Activated CD4-positive, alpha-beta memory T cell treated with anti-CD3 and anti-CD28 coated beads, Interleukin-2, amount 10 ng/mL, durations not matched to agents 7 days and 5 days (primary cell): ENCODE measurements around the gene TNFAIP8L3. TPM values are rescaled to one million over a fixed set of nuclear protein-coding genes. Genes with fewer than 3 reads are reported as not detected.

ENCODE experiments used
- CTCF ChIA-PET: fragments of 350-600 bp; sonication (Branson Sonifier 250); formaldehyde crosslinking; loops from one replicate; lab custom pipeline; 2021; ENCODE audit warnings: antibody characterized with exemption, inconsistent platforms; lab: Charles Lee
- POLR2A ChIA-PET: fragments of 350-600 bp; sonication (Branson Sonifier 250); formaldehyde crosslinking; loops from one replicate; lab custom pipeline; 2021; ENCODE audit warnings: antibody characterized with exemption; lab: Charles Lee
- DNase-seq: peaks from one replicate; pipeline ENCODE4 v3.0.0-alpha.2; 2020
- H3K27ac Mint-ChIP-seq: one replicate; pipeline ENCODE4 v1.8.0; 2021; ENCODE audit warnings: mild to moderate bottlenecking, mixed read lengths
- H3K27me3 Mint-ChIP-seq: one replicate; pipeline ENCODE4 v1.8.0; 2021; ENCODE audit warnings: mixed read lengths
- H3K36me3 Mint-ChIP-seq: one replicate; pipeline ENCODE4 v1.8.0; 2021; ENCODE audit warnings: low read depth, mixed read lengths
- H3K4me1 Mint-ChIP-seq: one replicate; pipeline ENCODE4 v1.8.0; 2021; ENCODE audit warnings: mixed read lengths
- H3K4me3 Mint-ChIP-seq: one replicate; pipeline ENCODE4 v1.8.0; 2021; ENCODE audit warnings: mild to moderate bottlenecking, mixed read lengths
- H3K9me3 Mint-ChIP-seq: one replicate; pipeline ENCODE4 v1.8.0; 2021; ENCODE audit warnings: mixed read lengths
- total RNA-seq, 2 experiments: library from RNA; stranded (reverse); gene quantifications; one replicate each; pipeline ENCODE4 v1.2.3, GENCODE V29; 2021

Gene TNFAIP8L3
- total RNA-seq, 2 experiments from 2014 or later = 0.13 TPM; not detected in 1

DNA sequence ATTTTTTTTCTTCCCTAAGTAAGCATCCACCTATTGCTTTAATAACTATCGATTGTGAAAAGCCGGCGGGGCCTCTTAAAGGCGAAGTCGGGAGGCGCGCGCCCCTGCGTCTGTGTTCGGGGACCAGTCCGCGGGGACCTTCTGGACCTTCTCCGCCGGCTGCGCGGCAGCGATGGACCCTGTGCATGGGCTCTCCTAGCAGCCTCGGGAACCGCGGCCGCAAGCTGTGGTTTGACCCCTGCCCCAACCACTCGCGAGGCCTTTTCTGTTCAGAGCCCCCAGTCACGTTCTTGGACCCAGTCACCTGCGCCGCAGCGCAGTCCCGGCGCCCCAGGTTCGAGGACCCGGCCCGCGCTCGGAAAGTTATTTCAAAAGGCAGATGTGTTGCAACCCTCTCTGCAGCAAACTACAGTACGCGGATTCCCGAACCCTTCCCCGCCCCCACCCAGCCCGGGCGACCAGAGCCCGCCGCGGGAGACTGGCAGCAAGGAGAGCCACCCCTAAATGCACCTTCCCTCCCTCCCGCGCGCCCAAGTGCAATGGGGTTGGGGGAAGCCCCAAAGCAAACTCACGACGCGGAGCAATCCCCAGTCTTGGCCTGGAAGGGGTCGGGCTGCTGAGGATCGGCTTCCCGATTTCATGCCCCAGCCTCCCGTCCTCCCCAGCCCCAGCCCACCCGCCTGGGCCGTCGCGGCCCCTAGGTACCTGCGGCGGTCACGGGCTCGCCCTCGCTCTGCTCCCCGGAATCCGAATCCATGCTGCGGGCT, 684 bp downstream of the TNFAIP8L3 start:
- Mint-ChIP-seq H3K36me3 (no peaks in the 10 kb centered on the region), H3K27me3 (peaks cover 87% of the 10 kb centered on the region), H3K4me1 (peaks cover 7% of the 10 kb centered on the region), H3K27ac (no peak overlapping the region), H3K9me3 (no peaks in the 10 kb centered on the region), H3K4me3 (peak overlapping the region; percentile 17)
- no peak for DNase-seq
- CTCF ChIA-PET = no interaction called here
- POLR2A ChIA-PET = no interaction called here

DNA sequence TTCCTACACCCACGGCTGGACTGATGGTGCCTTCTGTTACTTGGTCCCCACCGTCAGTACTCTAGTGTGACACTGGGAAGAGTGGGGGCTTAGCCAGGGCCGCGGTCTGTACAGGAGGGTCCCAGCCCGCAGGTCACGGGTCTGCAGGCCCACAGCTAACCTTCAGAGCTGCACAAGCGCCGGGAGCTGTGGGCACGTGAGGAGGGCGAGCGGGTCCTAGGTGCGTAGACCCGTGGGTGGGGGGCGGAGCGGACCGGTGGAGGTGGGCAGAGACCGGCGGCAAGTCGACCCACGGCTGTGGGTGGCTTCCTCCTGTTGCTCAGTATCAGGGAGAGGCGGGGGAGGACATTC, 1.2 kb downstream of the TNFAIP8L3 start:
- Mint-ChIP-seq H3K27me3 (peaks cover 85% of the 10 kb centered on the region), H3K36me3 (no peaks in the 10 kb centered on the region), H3K4me1 (peaks cover 7% of the 10 kb centered on the region), H3K27ac (no peak overlapping the region), H3K4me3 (no peak overlapping the region), H3K9me3 (no peaks in the 10 kb centered on the region)
- CTCF ChIA-PET = no interaction called here
- no peak for DNase-seq
- POLR2A ChIA-PET = no interaction called here

DNA sequence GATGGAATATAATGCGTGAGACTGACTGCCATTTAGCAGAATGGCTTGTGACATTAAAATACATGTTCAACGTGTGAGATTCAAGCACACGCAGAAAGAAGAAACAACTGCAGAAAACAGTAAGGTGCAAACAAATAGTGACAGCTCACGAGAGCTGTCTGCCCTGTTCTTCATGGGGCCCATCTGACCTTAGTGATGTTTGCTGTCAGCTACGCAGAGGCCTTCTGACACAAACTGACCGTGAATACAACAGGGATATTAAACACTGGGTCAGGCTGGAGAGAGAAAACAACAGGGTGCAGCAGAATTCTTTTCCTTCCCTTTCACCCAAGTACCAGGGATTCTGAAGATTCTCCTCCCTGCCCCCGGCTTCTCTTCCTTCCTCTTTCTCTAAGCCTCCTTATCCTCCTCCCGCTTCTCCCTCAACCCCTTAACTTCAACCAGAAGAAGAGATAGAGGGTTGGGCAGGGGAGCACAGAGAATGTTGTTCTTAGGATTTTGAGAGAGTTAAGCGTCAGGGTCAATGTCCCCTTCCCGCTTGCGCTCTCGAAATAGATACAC, 2.1 kb downstream of the TNFAIP8L3 start:
- H3K4me1 Mint-ChIP-seq = peaks cover 7% of the 10 kb centered on the region
- no peaks in the 10 kb centered on the region for H3K36me3 Mint-ChIP-seq
- ChIA-PET POLR2A (no interaction called here), CTCF (no interaction called here)
- H3K27ac Mint-ChIP-seq = no peak overlapping the region
- no peak overlapping the region for H3K4me3 Mint-ChIP-seq
- no peaks in the 10 kb centered on the region for H3K9me3 Mint-ChIP-seq
- no peak for DNase-seq
- peaks cover 81% of the 10 kb centered on the region for H3K27me3 Mint-ChIP-seq

DNA sequence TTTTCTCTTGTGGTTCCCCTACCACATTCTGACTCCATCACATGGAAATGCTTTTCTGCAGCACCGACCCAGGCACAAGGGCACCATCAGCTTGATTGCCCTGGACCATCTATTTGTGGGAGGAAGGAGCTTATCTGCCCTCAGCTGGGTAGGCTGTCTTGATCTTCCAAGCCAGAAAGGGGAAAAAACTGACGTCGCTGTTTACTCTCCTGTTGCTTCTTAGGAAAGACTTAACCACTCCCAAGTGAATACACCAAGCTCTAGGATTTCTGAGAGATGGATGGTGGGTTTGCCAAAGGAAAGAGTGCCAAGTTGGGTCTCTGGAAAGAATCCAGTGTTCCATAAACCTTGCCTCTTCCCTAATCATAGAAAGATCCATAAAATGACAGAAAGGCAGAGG, 4.0 kb downstream of the TNFAIP8L3 start:
- peaks cover 7% of the 10 kb centered on the region for H3K4me1 Mint-ChIP-seq
- DNase-seq = no peak
- H3K27me3 Mint-ChIP-seq = peaks cover 73% of the 10 kb centered on the region
- CTCF ChIA-PET = no interaction called here
- H3K9me3 Mint-ChIP-seq = no peaks in the 10 kb centered on the region
- POLR2A ChIA-PET = no interaction called here
- no peak overlapping the region for H3K4me3 Mint-ChIP-seq
- no peaks in the 10 kb centered on the region for H3K36me3 Mint-ChIP-seq
- no peak overlapping the region for H3K27ac Mint-ChIP-seq

DNA sequence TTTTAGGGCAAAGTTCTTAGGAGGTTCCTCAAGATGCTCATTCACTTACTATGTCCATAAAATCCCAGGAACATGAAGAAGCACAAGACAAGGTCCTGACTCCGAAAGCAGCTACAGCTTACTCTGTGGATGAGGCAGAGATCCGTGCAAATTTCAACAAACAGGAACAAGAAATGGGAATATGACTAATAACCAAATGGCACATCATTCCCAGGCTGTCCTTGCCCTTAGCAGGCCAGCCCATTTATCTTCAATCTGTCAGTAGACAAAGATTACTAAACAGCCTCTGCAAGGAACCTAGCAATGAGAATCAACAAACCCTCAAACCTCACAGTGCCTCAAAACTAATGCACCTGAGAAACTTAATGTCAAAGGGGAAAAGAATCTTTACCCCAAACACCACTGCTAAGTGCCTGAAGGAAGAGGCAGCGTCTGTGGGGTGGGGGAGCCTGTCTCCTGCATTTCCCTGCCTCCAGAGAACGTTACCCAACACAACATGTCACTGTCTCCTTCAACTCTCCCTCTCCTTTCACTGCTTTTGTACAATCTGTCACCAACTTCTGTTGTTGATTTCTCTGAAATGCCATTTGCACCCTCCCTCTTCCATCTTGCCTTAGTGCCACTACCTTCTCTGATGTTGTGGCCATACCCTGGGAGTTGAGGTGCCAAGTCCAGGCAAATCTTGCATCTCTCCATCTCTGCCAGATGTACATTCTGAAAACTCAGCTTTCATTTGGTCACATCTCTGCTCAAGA, 4.8 kb downstream of the TNFAIP8L3 start:
- Mint-ChIP-seq H3K27me3 (peaks cover 67% of the 10 kb centered on the region), H3K36me3 (no peaks in the 10 kb centered on the region), H3K4me1 (peaks cover 5% of the 10 kb centered on the region), H3K9me3 (no peaks in the 10 kb centered on the region), H3K4me3 (no peak overlapping the region), H3K27ac (no peak overlapping the region)
- ChIA-PET CTCF (no interaction called here), POLR2A (no interaction called here)
- no peak for DNase-seq

DNA sequence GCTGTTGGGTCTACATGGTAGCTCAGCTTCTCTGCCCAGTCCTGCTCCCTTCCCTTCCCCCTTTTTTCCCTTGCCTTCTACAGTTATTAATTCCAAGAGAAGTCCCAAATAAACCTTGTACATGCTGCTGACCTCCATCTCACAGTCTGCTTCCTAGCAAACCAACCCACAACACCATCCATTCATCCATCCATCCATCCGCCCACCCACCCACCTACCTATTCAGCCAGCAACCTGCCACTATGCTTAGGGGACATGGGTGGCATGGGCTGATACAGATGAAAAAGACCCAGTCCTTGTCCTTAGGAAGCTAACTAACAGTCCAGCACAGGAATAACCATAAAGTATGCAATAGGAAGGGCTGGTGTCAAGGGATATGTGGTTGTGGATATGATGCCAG, 5.7 kb downstream of the TNFAIP8L3 start:
- Mint-ChIP-seq H3K9me3 (no peaks in the 10 kb centered on the region), H3K4me1 (peaks cover 4% of the 10 kb centered on the region), H3K4me3 (no peak overlapping the region), H3K27me3 (peaks cover 65% of the 10 kb centered on the region), H3K27ac (no peak overlapping the region), H3K36me3 (no peaks in the 10 kb centered on the region)
- no peak for DNase-seq
- POLR2A ChIA-PET = no interaction called here
- CTCF ChIA-PET = no interaction called here

DNA sequence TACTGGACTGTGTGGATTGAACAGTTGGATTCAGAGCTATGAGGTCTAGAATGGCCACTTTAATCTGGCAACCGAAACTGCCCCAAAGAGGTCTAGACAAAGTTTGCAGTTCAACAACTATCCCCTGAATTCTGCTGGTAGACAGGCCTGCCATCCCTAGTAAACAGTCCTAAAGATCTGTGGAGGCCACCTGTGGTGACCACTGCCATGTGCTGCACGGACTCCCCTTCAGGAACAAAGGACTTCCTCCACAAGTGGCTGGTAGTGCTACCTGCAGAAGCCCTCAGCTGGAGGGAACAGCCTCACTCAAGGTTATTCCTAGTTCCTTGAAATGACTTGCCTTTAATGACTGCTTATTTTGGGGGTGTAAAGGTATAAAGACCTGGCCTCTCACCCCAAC, 6.1 kb downstream of the TNFAIP8L3 start:
- Mint-ChIP-seq H3K27me3 (peaks cover 61% of the 10 kb centered on the region), H3K9me3 (no peaks in the 10 kb centered on the region), H3K4me1 (no peaks in the 10 kb centered on the region), H3K36me3 (no peaks in the 10 kb centered on the region), H3K27ac (no peak overlapping the region), H3K4me3 (no peak overlapping the region)
- ChIA-PET POLR2A (no interaction called here), CTCF (no interaction called here)
- no peak for DNase-seq

DNA sequence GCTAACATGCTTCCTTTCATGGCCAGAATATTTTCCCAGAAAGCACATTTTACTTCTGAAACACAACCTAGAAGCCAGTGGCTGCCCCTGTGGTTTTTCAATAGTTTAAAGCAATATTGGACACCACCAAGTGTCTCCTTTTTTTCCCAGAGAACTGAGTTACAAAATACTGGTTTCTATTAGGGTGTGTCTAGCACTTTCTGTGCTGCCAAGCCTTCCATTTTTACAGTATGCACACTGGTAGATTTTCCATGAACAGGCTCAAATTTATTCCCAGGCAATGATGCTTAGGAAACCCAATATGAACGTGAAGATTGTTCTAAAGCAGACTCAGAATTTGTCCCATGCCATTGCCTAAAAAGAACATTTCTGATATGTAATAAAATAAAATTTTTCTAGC, 7.2 kb downstream of the TNFAIP8L3 start:
- Mint-ChIP-seq H3K27me3 (peaks cover 50% of the 10 kb centered on the region), H3K4me1 (no peaks in the 10 kb centered on the region), H3K27ac (no peak overlapping the region), H3K36me3 (no peaks in the 10 kb centered on the region), H3K9me3 (no peaks in the 10 kb centered on the region), H3K4me3 (no peak overlapping the region)
- CTCF ChIA-PET = no interaction called here
- no peak for DNase-seq
- POLR2A ChIA-PET = no interaction called here

DNA sequence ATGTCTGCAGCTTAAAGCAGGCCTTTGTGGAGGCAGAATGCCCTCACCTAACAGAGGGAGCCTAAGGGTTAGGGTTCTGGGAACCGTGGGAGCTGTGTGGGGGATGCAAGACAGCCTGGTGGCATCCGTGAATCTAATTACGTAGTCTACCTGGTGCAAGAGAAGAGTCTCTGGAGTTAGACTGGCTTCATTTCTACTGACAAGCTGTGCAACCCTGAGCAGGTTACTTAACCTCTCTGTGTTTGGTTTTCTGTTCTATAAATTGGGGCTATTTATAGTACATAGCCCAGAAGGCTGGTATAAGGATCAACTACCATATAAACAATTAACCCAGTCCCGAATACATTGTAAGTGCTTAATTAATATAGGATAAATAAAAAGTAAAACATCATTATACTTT, 8.3 kb downstream of the TNFAIP8L3 start:
- no peak overlapping the region for H3K27ac Mint-ChIP-seq
- no peak overlapping the region for H3K4me3 Mint-ChIP-seq
- DNase-seq = no peak
- no peaks in the 10 kb centered on the region for H3K4me1 Mint-ChIP-seq
- no peaks in the 10 kb centered on the region for H3K9me3 Mint-ChIP-seq
- H3K36me3 Mint-ChIP-seq = no peaks in the 10 kb centered on the region
- H3K27me3 Mint-ChIP-seq = peaks cover 40% of the 10 kb centered on the region
- CTCF ChIA-PET = no interaction called here
- POLR2A ChIA-PET = no interaction called here

DNA sequence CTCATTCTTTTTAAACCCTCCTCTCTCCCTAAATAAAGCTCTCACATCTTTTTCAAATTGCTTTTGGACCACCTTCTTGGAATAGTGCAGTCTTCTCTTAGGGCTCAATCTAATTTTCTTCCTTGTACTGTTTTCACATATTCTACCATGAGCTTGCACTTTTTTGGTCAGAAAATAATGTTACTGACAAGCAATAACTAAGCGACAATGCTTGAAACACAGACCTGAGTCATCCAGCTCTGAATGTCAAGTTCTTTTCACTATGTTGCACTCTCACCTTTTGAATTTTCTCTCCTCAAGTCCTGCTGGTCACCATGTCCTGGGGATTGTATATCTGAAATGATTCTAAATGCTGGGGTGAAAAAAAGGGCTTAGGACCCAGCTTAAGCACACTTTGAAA, 8.9 kb downstream of the TNFAIP8L3 start:
- Mint-ChIP-seq H3K9me3 (no peaks in the 10 kb centered on the region), H3K4me3 (no peak overlapping the region), H3K27me3 (peaks cover 33% of the 10 kb centered on the region), H3K4me1 (no peaks in the 10 kb centered on the region), H3K27ac (no peak overlapping the region), H3K36me3 (no peaks in the 10 kb centered on the region)
- no peak for DNase-seq
- ChIA-PET POLR2A (no interaction called here), CTCF (interaction anchor here (0.7 kb wide), 2 partner anchors 12 to 114 kb away, joined by 3 to 4 read pairs; no protein-coding TSS in a partner anchor)

DNA sequence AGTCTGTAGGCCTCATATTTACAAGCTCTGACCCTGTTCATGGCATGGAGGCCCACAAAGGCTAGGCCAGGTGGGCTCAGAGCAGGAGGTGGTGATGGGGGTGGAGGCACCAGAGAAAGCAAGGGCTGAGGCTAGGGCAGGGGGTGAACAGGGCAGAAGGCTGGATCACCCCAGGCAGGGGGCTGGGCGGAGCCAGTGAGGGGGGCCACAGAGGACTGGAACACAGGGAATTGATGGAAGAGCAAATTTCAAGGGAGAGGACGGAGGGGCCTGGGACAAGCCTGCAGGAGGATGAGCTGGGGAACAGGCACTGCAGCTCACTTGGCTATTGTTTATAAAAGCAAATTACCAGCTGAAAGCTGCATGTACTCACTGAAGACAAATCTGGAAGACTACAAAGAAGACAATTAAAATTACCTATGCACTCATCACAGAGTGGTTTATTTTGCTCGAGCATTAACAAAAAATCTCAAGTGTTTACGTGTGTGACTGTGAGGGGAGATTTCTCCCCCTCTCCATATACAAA, 11.0 kb downstream of the TNFAIP8L3 start:
- H3K27me3 Mint-ChIP-seq = peaks cover 14% of the 10 kb centered on the region

DNA sequence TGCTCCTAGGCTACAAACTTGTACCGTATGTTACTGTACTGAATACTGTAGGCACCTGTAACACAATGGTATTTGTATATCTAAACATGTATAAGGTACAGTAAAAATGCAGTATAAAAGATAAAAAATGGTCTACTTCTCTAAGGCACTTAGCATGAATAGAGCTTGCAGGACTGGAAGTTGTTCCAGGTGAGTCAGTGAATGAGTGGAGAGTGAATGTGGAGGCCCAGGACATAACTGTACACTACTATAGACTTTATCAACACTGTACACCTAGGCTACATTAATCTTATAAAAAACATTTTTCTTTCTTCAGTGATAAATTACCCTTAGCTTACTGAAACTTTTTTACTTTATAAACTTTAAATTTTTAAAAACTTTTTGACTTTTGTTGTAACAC, 12.5 kb downstream of the TNFAIP8L3 start:
- no peaks in the 10 kb centered on the region for H3K9me3 Mint-ChIP-seq
- H3K4me1 Mint-ChIP-seq = peaks cover 10% of the 10 kb centered on the region
- POLR2A ChIA-PET = no interaction called here
- no peak for DNase-seq
- no peak overlapping the region for H3K4me3 Mint-ChIP-seq
- no peaks in the 10 kb centered on the region for H3K36me3 Mint-ChIP-seq
- H3K27me3 Mint-ChIP-seq = peaks cover 9% of the 10 kb centered on the region
- CTCF ChIA-PET = no interaction called here
- H3K27ac Mint-ChIP-seq = no peak overlapping the region

More for the DNA sequence above, 11.0 kb downstream of the TNFAIP8L3 start:
- ChIA-PET CTCF (no interaction called here), POLR2A (no interaction called here)
- DNase-seq = no peak
- H3K4me1 Mint-ChIP-seq = peaks cover 1% of the 10 kb centered on the region
- H3K4me3 Mint-ChIP-seq = no peak overlapping the region
- H3K27ac Mint-ChIP-seq = no peak overlapping the region
- no peaks in the 10 kb centered on the region for H3K9me3 Mint-ChIP-seq
- H3K36me3 Mint-ChIP-seq = no peaks in the 10 kb centered on the region

DNA sequence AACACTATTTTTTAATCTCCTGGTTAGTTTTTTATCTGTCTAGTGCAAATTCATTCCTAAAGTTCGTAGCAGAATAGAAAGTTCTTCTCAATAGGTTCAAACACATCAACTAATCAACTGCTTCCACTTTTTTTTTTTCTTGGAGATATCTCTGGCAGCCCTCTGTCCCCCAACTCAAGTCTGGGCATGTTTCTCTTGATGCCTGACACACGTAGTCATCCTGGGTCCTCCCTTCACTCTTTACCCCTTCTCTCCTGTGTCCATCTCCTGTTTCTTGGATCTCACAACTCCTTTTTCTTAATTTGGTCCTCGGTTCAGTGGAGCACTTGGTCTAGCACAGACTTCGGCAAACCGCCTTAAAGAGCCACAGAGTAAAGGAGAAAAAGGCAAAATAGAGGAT, 14.4 kb downstream of the TNFAIP8L3 start:
- POLR2A ChIA-PET = no interaction called here

More for the DNA sequence above, 14.4 kb downstream of the TNFAIP8L3 start:
- peaks cover 3% of the 10 kb centered on the region for H3K27me3 Mint-ChIP-seq
- H3K4me1 Mint-ChIP-seq = peaks cover 27% of the 10 kb centered on the region
- H3K27ac Mint-ChIP-seq = no peak overlapping the region
- H3K36me3 Mint-ChIP-seq = peaks cover 2% of the 10 kb centered on the region
- CTCF ChIA-PET = interaction anchor here (0.7 to 0.9 kb wide), 2 partner anchors 53 to 195 kb away, joined by 3 read pairs; no protein-coding TSS in a partner anchor
- no peak overlapping the region for H3K4me3 Mint-ChIP-seq
- no peaks in the 10 kb centered on the region for H3K9me3 Mint-ChIP-seq
- DNase-seq = no peak
